NCI-H82 treated with DMSO at 0.1 percent for 48 hours (cell line): Measurements from ENCODE around the gene RILPL1.
"Not testable (repeated sequence)": the region's sequence is repeated elsewhere in the genome, so short reads cannot be mapped to it uniquely, and the experiment has no call there.

Experiments
- DNase-seq: peaks from one replicate; lab custom pipeline; 2025; ENCODE audit not compliant: unreplicated experiment; lab: John Stamatoyannopoulos, UW

Gene RILPL1, protein sequence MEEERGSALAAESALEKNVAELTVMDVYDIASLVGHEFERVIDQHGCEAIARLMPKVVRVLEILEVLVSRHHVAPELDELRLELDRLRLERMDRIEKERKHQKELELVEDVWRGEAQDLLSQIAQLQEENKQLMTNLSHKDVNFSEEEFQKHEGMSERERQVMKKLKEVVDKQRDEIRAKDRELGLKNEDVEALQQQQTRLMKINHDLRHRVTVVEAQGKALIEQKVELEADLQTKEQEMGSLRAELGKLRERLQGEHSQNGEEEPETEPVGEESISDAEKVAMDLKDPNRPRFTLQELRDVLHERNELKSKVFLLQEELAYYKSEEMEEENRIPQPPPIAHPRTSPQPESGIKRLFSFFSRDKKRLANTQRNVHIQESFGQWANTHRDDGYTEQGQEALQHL

DNA sequence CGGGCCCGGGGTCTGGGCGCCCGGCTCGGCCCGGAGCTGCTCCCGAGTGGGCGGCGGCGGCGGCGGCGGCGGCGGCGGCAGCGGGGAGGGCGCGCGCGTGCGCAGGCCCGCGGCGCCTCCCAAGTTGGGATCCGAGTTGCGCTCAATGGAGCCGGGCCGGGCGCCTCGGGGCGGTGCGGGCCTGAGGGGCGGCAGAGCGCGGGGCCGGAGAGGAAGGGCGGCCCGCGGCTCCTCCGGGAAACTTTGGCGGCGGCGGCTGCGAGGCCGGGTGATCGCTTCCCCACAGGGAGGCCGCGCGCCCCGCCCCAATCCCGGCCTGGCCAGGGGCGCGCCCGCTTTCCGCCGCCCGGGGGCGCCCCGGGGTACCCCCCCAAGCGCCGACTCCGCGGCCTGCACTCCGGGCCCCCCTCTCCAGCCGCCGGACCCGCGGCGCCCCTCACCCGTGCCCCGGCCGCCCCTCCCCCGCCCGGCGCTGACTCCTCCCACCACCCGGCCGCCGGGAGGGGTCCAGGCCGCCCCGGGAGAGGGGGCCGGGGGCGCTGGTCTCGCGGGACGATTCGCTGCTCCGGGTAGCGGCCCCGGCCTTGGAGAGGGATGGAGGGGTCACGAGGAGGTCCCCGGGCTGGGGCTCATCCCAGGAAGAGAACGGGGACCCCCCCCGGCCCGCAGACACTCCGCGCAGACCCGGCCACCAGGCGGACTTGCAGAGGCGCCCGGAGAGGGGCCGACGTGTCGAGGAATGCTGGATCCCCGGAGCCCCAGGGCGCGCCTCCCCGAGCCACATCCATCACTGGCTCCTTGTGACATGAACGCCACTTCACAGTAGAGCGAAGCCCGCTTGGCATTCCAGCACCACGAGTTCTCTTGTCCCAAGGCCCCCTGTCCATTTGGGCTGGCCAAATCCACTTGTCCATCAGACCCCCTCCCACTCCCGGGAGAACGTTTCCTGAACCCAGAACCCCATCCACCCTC, at the start of gene RILPL1:
TSS of gene RILPL1 (minus strand) at position 48 of the 972 bp plus-strand sequence. CDS start 237 bp downstream, outside the sequence.
- DNase-seq = peak; percentile 15

DNA sequence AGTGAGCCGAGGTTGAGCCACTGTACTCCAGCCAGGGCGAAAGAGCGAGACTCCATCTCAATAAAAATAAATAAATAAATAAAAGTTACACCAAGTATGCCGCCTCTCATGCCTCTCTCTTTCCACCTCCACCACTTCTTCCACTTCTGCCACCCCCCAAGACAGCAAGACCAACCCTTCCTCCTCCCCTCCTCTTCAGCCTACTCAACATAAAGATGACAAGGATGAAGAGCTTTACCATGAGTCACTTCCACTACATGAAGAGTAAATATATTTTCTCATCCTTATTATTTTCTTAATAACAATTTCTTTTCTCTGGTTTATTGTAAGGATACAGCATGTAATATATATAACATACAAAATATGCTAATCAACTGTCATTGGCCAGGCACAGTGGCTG, 47.3 kb upstream of the RILPL1 start:
- DNase-seq = no peak

DNA sequence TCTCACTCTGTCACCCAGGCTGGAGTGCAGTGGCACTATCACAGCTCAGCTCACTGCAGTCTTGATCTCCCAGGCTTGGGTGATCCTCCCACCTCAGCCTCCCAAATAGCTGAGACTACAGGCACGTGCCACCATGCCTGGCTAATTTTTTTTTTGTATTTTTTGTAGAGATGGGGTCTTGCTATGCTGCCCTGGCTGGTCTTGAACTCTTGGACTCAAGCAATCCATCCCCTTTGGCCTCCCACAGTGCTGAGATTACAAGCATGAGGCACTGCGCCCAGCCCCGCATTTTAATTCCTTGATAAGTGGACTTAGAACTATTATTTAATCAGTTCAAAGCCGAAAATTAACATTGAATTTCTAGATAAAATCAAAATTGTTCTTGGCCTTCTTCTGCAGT, 45.3 kb upstream of the RILPL1 start:
- not testable (repeated sequence) for DNase-seq

DNA sequence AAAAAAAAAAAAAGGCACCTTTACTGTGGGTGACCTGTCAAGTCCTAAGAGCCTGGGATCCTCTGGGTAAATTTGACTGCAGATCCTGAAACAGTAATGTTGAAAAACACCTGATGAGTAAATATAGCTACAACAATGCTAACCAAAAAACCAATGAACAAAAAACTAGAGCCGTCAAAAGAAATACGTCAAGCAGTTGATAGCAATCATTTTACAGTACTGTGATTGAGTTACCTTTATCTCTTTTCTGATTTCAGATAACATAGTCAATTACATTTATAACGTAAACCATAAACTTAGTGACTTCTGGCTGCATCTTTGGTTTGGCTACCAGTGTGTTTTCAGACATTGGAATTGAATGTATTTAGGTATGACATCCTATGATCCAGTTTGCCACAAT, 44.7 kb upstream of the RILPL1 start:
- no peak for DNase-seq

DNA sequence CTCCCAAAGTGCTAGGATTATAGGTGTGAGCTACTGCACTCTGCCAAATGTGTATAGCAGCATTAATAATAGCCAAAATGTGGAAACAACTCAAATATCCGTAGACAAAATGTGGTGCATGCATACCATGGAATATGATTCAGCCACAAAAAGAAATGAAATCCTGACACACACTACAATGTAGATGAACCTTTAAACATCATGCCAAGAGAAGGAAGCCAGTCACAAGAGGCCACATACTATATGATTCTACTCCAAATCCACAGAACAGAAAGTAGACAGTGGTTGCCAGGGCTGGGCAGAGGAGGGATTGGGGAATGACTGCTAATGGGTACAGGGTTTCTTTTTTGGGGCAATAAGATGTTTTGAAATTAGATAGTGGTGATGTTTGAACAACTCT, 43.1 kb upstream of the RILPL1 start:
- DNase-seq = no peak

DNA sequence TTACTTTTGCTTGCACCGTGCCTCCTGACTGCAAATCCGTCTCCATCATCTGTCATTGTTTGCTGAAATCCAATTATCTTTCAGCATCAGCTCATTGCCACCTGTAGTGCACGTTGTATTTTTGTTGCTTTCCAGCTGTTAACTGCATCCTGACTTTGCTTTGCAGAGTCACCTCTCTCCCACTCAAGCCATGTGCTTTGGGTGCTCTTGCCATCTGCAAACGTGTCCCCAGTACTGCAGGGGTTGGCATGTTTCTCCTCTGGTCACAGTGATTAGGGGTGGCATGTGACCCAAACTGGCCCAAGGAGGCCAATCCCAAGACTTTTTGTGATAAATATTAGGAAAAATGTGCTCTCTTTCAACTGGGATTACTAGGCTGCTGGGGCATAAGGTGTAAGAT, 40.4 kb upstream of the RILPL1 start:
- peak; percentile 77 for DNase-seq

DNA sequence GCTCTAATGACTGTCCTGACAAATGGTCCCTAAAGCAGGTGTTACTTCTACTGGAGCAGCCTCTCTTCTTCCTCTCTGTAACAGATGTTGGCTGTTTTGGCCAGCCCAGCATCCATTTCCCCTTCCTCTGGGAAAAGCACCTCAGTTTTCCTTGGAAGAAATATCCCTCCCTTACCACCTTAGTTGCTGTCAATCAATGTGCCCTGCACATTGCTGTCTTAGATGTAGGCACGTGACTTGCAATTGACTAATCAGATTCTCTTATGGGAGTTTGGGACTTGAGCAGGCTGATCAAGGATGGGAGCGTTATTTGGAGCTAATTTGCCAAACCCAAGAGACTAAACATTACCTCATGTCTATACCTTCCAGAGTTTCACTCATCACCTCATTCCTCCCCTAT, 38.9 kb upstream of the RILPL1 start:
- no peak for DNase-seq

DNA sequence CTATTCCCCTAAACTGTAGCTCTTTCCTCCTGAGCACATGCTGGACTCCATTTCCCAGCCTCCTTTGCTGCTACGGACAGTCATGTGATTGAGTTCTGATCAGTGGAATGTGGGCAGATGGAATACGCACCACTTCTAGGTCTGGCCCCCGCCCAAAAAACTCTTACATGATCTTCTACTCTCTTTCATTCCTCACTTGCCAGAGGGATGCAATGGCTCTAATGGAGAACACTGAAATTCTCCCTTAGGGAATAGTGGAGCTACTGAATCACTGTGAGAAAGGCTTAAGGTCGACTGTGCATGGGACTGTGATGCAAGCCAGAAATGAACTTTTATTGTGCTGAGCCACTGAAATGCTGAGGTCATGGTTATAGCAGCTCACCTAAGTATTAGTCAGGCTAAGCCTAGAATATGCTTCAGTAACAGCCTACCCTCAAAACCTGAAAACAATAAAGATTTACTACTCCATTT, 37.9 kb upstream of the RILPL1 start:
- DNase-seq = peak; percentile 52

DNA sequence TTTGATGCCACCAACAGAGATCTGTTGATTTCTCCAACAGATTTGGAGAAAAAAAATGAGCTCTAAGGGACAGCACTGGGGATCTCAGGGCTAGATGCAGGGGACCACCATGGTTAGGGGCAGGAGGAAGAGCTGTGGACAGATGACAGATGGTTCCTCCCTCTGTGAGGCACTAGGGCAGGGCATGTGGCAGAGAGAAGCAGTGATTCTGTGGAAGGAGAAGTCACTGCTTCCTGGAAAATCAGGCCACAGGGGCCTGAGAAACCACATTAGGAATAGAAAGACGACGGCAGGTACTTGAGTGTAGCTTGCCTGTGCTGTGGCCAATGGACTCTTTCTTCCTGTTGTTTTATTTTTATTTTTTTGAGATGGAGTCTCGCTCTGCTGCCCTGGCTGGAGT, 25.9 kb upstream of the RILPL1 start:
- no peak for DNase-seq

DNA sequence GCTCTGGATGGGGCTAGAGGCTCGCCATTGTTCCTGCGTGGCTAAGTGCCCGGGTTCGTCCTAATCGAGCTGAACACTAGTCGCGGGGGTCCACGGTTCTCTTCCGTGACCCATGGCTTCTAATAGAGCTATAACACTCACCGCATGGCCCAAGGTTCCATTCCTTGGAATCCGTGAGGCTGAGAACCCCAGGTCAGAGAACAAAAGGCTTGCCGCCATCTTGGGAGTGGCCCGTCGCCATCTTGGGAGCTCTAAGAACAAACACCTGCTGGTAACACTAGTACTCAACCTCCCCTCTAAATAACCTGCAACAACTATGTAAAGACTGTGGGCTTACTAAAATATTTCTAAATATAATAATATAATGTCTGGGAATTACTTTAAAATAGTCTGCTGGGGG, 25.0 kb upstream of the RILPL1 start:
- DNase-seq = not testable (repeated sequence)

DNA sequence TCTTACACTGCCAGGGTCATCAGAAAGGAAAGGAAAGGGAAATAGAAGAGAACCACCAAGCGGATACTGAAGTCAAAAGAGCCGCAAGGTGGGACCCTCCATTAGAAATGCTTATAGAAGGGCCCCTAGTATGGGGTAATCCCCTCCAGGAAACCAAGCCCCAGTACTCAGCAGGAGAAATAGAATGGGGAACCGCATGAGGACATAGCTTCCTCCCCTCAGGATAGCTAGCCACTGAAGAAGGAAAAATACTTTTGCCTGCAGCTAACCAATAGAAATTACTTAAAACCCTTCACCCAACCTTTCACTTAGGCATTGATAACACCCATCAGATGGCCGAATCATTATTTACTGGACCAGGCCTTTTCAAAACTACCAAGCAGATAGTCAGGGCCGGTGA, 21.3 kb upstream of the RILPL1 start:
- DNase-seq = not testable (repeated sequence)

DNA sequence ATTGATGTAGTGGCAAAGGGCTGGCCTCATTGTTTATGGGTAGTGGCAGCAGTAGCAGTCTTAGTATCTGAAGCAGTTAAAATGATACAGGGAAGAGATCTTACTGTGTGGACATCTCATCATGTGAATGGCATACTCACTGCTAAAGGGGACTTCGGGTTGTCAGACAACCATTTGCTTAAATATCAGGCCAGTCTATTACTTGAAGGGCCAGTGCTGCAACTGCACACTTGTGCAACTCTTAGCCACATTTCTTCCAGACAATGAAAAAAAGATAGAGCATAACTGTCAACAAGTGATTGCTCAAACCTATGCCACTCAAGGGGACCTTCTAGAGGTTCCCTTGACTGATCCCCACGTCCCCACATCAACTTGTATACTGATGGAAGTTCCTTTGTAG, 20.6 kb upstream of the RILPL1 start:
- DNase-seq = not testable (repeated sequence)

DNA sequence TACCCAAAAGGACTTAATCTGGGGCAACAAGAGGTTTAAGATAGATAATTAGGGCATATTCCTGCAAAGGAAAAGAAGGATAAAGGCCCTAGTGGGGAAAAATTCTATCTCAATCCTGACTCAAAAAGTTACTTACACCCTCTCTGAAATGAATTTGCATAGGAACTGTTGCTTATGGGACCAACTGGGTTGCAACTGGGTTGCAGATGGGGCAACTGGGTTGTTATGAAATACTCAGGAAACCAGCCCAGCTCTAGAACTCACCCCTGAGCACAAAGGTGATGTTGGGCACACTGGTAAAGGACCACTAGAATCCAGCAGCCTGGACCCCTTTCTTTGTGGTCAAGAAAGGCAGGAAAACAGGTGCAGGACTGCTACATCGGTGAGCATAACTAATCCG, 17.2 kb upstream of the RILPL1 start:
- no peak for DNase-seq

DNA sequence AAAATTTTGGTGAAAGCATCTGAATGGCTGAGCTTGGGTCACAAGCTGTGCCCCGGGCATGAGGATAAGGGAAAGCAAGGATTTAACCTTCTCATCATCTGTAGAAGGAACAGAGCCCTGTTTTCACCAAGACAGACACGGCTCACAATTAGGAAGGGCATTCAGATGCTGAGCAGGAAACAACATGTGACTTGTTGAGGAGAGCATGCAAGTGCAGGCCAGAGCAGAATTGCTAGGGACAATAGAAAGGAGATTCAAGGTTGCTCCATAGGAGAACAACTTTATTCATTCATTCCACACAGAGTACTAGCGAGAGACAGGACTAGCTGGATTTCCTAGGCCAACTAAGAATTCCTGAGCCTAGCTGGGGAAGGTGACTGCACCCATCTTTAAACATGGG, 14.6 kb upstream of the RILPL1 start:
- DNase-seq = no peak

DNA sequence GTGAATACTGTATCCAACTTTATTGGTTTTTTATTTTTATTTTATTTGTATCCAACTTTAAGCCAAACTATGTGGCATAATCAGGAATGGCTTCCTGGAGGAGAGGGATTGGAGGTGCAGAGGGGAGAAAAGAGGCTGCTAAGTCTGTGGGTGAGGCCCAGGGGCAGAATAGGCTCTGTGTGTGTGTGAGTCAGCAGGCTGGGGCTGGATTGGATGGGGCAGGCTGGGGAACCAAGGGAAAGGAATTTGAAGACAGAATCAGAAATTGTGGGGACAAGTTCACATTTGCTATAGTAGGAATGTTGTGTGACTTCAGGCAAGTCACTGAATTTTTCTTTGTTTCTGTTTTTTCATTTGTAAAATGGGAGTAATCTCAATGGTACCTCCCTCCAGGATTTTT, 12.8 kb upstream of the RILPL1 start:
- no peak for DNase-seq

DNA sequence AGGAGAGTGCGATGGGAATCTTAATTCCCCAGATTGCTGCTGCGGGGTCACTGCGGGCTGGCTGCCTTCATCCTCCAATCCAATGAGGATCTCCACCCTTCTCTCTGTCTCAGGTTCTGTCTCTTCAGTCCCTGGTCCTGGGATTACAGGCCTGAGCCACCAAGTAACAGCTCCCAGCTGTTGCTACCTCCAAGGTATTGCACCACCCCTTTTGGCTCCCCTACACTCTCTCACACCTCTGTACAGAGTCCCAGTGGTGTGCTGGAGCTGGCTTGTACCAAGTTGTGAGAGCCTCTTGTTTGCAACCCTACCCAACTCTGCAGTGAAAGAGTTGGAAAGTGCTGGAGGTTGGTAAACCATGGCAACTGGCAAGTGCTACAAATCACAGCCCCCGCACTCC, 10.0 kb upstream of the RILPL1 start:
- no peak for DNase-seq

DNA sequence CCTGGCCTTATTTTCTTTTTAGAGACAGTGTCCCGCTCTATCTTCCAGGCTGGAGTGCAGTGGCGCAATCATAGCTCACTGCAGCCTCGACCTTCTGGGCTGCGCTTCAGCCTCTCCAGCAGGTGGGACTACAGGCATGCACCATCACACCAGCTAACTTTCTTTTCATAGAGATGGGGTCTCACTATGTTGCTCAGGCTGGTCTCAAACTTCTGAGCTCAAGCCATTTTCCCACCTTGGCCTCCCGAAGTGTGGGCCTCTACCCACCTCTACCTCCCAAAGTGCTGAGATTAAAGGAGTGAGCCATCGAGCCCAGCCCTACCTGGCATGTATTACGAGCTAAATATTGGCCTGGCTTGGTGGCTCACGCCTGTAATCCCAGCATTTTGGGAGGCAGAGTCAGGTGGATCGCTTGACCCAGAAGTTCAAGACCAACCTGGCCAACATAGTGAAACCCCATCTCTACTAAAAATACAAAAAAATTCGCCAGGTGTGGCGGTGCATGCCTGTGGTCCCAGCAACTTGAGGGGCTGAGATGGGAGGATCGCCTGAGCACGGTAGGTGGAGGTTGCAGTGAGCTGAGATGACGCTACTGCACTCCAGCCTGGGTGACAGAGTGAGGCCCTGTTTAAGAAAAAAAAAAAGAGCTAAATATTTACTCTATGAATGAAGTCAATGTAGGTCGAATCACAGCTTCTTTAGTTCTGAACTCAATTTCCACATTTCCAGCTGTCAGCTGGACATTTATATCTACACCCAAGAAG, 7.6 kb upstream of the RILPL1 start:
- no peak for DNase-seq

DNA sequence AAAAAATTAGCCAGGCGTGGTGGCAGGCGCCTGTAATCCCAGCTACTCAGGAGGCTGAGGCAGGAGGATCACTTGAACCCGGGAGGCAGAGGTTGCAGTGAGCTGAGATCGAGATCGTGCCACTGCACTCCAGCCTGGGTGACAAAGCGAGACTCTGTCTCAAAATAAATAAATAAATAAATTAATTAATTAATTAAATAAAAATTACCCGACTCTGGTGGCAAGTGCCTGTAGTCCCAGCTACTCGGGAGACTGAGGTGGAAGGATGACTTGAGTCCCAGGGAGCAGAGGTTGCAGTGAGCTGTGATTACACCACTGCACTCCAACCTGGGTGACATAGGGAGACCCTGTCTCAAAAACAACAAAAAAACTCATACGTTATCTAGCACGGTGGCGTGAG, 2.4 kb upstream of the RILPL1 start:
- not testable (repeated sequence) for DNase-seq

DNA sequence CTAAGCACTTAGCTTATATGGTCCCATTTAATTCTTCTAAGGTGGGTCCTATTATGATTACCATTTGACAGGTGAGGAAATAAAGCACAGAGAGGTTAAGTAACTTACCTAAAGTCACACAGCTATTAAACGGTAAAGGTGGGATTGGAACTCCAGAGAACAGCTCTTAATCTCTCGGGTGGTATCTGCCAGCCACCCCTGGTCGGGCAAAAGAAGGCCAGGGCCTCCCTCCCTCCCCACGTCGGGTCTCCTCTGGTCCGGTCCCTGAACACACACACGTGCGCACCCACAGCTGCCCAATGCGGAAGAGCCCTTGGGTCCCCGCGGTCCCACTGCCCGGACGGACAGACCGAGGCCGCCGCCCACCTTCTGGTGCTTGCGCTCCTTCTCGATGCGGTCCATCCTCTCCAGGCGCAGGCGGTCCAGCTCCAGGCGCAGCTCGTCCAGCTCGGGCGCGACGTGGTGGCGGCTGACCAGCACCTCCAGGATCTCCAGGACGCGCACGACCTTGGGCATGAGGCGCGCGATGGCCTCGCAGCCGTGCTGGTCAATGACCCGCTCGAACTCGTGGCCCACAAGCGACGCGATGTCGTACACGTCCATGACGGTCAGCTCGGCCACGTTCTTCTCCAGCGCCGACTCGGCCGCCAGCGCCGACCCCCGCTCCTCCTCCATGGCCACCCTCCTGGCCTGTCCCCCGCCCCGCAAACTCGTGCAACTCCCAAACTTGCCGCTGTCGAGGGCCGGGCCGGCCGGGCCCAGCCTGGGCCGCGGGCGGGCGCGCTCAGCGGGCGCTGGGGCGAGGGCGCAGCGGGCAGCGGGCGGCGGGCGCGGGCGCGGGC, 490 bp downstream of the RILPL1 start:
- no peak for DNase-seq

DNA sequence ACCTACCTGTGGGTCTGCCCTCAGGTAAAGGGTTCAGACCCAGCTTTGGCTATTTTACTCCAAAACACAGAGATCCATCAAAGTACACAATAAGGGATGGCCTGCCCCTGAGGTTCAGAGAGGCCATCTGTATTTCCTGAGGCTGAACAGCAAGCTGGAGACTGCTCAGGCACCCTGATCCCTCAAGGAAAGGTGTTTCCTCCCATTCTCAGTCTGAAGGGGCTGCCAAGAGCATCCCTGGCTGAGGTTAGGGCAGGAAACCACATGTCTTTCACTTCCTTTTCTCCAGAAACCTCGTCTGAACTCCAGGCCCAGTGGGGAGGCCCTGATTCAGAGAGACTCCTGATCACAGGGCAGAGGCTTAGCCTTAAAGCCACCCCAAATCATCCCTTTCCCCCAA, 1.5 kb downstream of the RILPL1 start:
- no peak for DNase-seq
